IPS DF 6.9 (cell line): ENCODE data around the gene VPS26B.
"Not testable (repeated sequence)": the region's sequence is repeated elsewhere in the genome, so short reads cannot be mapped to it uniquely, and the experiment has no call there.

Experiments used
- DNase-seq: peaks from one replicate; pipeline ENCODE4 v3.0.0-alpha.2; 2013; ENCODE audit warnings: low read depth, low spot score
- H3K27ac ChIP-seq: one replicate; pipeline ENCODE4 v1.5.1; 2013; ENCODE audit warnings: low read length, control low read depth
- H3K27me3 ChIP-seq: 2 replicates; pipeline ENCODE4 v1.6.1; 2013; ENCODE audit warnings: mild to moderate bottlenecking, low read length; ENCODE audit not compliant: control insufficient read depth, insufficient read depth
- H3K36me3 ChIP-seq: 2 replicates; pipeline ENCODE4 v1.6.1; 2013; ENCODE audit warnings: low read length; ENCODE audit not compliant: control insufficient read depth, insufficient read depth
- H3K4me1 ChIP-seq: 2 replicates; pipeline ENCODE4 v1.6.1; 2013; ENCODE audit warnings: low read length; ENCODE audit not compliant: control insufficient read depth, insufficient read depth
- H3K4me3 ChIP-seq: 2 replicates; pipeline ENCODE4 v1.5.1; 2013; ENCODE audit warnings: mild to moderate bottlenecking, low read length
- H3K9me3 ChIP-seq: 2 replicates; pipeline ENCODE4 v1.6.1; 2013; ENCODE audit warnings: low read length, inconsistent platforms; ENCODE audit not compliant: control insufficient read depth, insufficient read depth
- WGBS: extraction: QIAGEN DNeasy Blood & Tissue Kit; methylation state at CpG from one replicate; pipeline ENCODE4 v1.1.7; 2013; ENCODE audit warnings: mixed read lengths, missing lambda C conversion rate; ENCODE audit not compliant: insufficient read length, insufficient coverage; 5-methylcytosine and 5-hydroxymethylcytosine counted together

Gene VPS26B

DNA sequence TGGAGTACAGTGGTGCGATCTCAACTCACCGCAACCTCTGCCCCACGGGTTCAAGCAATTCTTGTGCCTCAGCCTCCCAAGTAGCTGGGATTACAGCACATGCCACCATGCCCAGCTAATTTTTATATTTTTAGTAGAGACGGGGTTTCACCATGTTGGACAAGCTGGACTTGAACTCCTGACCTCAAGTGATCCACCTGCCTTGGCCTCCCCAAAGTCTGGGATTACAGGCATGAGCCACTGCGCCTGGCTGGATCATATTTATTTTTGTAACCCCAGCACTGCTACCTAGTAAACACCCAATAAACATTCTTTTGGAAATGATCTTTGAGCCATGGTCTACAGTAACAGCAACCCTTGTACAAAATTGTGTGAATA is 30.7 kb downstream of the VPS26B start:
- H3K27me3 ChIP-seq, H3K9me3 ChIP-seq, H3K4me1 ChIP-seq, H3K4me3 ChIP-seq, H3K27ac ChIP-seq, DNase-seq: not testable (repeated sequence)
- H3K36me3 ChIP-seq, result peaks cover 15% of the 10 kb centered on the region
- WGBS, result no CpG with 5 or more reads among the region's 5 CpGs

DNA sequence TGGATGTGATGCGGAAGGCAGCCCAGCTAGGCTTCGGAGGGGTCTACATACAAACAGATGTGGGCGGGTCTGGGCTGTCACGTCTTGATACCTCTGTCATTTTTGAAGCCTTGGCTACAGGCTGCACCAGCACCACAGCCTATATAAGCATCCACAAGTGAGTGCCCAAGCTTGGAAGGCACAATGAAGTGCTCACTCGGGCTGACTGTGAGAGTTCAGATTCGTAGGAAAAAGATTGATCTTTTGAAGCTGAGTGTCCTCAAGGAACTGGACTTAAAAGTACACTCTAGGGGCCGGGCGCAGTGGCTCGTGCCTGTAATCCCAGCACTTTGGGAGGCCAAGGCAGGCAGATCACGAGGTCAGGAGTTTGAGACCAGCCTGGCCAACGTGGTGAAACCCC is 32.6 kb downstream of the VPS26B start:
- Histone ChIP-seq H3K27me3 (no peaks in the 10 kb centered on the region), H3K27ac (no peak overlapping the region), H3K36me3 (peaks cover 28% of the 10 kb centered on the region), H3K4me1 (no peaks in the 10 kb centered on the region; the same call in 1 of the 2 replicates), H3K4me3 (no peak overlapping the region), H3K9me3 (no peaks in the 10 kb centered on the region)
- no peak for DNase-seq
- no CpG with 5 or more reads among the region's 11 CpGs for WGBS

DNA sequence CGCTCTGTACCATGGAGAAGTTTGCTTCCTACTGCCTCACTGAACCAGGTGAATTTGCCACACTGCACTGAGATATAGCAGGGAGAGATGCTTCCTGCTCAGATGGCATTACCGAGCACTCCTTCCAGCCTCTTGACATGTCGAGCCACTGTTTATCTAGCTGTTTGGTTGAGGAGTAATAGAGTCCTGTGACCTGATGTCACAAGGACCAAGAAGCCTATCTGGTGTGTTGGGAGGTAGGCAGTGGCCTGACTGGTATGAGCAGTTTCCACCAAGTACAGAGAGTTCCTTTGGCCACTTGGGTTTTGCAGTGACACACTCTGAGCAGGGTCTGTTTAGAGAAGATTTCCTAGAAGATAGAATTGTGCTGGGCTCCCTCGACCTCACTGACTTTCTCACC is 34.1 kb downstream of the VPS26B start:
- WGBS, result no CpG with 5 or more reads among the region's 4 CpGs
- peaks cover 34% of the 10 kb centered on the region for H3K36me3 ChIP-seq
- no peak for DNase-seq
- no peaks in the 10 kb centered on the region; the same call in 1 of the 2 replicates for H3K4me1 ChIP-seq
- no peaks in the 10 kb centered on the region for H3K9me3 ChIP-seq
- H3K4me3 ChIP-seq, result no peak overlapping the region
- H3K27me3 ChIP-seq, result no peaks in the 10 kb centered on the region
- no peak overlapping the region for H3K27ac ChIP-seq

DNA sequence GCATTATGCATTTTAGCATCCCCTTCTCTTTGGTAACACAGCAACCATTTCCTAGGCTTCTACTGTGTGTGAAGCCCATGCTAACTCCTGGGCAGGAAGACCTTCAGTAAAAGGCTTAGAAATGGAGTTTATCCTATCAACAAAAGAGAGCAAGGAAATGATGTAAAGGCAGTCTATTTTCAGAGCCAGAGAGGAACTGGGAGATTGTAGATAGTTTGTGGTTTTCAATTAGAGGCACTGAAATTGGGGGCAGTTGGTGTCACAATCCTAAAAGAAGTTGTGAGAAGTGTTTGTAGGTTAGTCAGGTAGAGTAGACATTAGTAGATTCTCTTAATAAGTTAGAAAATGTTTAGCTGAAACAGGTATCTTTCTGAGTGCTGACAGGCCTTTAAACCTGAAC is 36.0 kb downstream of the VPS26B start:
- no peak overlapping the region for H3K4me3 ChIP-seq
- no peak for DNase-seq
- no peak overlapping the region for H3K27ac ChIP-seq
- H3K27me3 ChIP-seq, result no peaks in the 10 kb centered on the region
- peaks cover 34% of the 10 kb centered on the region for H3K36me3 ChIP-seq
- no peaks in the 10 kb centered on the region for H3K9me3 ChIP-seq
- H3K4me1 ChIP-seq, result no peaks in the 10 kb centered on the region; the same call in 1 of the 2 replicates

DNA sequence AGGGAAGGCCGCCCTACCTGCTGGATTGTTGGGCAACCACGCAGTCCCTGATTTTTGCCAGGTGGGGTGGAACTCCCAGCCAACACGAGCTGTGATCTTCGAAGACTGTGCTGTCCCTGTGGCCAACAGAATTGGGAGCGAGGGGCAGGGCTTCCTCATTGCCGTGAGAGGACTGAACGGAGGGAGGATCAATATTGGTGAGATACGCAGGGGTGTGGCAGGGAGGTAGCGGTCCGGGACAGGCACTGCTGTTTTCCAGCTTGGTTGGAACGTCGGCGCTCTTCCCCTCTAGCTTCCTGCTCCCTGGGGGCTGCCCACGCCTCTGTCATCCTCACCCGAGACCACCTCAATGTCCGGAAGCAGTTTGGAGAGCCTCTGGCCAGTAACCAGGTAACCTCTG is 36.5 kb downstream of the VPS26B start:
- H3K27me3 ChIP-seq, result no peaks in the 10 kb centered on the region
- H3K27ac ChIP-seq, result no peak overlapping the region
- WGBS, result no CpG with 5 or more reads among the region's 16 CpGs
- DNase-seq, result no peak
- H3K4me3 ChIP-seq, result no peak overlapping the region
- peaks cover 34% of the 10 kb centered on the region for H3K36me3 ChIP-seq
- no peaks in the 10 kb centered on the region; the same call in 1 of the 2 replicates for H3K4me1 ChIP-seq
- no peaks in the 10 kb centered on the region for H3K9me3 ChIP-seq

DNA sequence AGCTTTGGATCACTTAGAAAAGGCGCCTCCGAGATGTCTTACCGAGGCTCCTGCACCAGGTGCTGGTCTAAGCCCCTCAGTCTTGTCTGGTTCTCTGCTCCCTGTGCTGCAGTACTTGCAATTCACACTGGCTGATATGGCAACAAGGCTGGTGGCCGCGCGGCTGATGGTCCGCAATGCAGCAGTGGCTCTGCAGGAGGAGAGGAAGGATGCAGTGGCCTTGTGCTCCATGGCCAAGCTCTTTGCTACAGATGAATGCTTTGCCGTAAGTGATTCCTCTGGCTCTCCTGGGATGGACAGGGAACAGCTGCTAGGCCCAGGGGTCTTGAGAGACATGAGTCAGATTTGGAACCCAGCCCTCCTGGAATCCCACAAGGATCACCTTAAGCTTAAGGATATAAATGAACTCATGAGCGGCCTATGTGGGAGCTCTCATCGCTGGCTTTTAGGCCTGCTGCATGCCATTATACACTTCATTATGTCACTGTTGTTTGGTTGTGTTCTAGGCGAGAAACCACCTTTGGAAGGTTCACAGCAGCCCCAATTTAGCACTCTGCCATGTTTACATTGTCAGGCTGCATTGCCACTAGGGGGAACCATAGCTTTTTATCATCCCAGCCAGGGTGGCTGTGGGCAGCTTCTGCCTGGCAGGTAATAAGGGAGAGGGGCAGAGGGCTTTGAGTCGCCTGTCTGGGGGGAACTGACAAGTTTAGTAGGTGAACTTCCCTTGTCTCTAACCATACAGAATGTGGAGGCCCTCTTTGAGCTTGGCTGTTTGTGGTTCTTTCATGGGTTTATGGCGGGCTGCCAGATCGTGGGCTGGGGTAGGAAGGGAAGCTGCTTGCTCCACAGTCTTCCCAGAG is 37.4 kb downstream of the VPS26B start:
- H3K4me3 ChIP-seq, result no peak overlapping the region
- no peaks in the 10 kb centered on the region for H3K9me3 ChIP-seq
- peaks cover 2% of the 10 kb centered on the region for H3K4me1 ChIP-seq
- DNase-seq, result no peak
- H3K27me3 ChIP-seq, result no peaks in the 10 kb centered on the region
- H3K36me3 ChIP-seq, result peaks cover 34% of the 10 kb centered on the region
- no peak overlapping the region for H3K27ac ChIP-seq
- WGBS, result no CpG with 5 or more reads among the region's 14 CpGs

DNA sequence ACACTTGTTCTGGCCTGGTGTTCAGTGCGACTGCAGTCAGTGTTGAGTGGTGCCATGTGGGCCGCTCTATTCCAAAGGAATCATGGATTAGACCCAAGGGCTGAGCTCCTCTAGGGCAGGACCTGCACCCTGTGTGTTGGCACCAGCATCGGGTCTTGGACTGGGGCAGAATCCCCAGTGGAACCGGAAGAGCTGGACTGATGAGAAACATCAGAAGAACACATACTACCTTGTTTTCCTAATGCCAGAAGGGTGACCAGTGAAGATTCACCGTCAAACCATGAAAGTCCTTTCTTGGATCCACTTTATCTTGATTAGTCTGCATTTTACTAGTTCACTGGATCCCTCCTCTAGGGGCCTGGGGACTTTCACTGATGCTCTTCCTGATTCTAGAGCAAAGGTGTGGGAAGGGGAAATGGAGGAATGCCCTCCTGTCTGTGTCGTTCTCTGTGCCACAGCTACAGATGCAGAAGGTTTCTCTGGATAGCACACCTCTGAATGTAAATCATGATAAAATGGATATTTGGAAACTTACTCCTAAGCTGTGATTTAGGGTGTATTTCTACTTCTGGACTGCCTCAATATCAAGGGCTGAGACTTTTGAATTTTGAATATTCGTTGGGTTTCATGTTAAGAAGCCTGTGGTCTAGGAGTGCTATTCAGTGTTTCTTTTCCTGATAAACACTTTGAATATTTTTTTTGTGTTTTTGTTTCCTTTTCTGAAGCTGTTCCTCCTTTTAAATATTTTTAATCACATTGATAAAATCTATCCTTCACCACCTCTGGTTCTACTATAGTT is 40.7 kb downstream of the VPS26B start:
- Histone ChIP-seq H3K9me3 (no peaks in the 10 kb centered on the region), H3K27ac (no peak overlapping the region), H3K27me3 (no peaks in the 10 kb centered on the region), H3K4me1 (peaks cover 3% of the 10 kb centered on the region), H3K4me3 (no peak overlapping the region), H3K36me3 (peaks cover 20% of the 10 kb centered on the region)
- no peak for DNase-seq
- WGBS, result no CpG with 5 or more reads among the region's 7 CpGs

DNA sequence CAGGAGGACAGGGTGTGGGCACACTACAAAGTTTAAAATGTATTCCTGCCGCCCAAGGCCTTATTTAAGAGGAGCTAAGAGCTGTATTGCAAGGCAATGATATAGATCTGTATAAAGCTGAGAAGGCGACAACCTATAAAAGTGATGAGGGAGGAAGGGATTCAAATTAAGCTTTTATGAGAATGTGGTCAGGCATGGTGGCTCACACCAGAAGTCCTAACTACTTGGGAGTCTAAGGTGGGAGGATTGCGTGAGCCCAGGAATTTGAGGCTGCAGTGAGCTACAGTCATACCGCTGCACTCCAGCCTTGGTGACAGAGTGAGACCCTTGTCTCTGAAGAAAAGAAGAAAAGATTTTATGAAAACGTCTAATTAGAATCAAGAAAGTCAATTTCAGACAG is 42.0 kb downstream of the VPS26B start:
- H3K27me3 ChIP-seq, result no peaks in the 10 kb centered on the region
- WGBS, result no CpG with 5 or more reads among the region's 5 CpGs
- no peak for DNase-seq
- H3K4me3 ChIP-seq, result no peak overlapping the region
- H3K36me3 ChIP-seq, result peaks cover 12% of the 10 kb centered on the region; the same call in 1 of the 2 replicates
- no peak overlapping the region for H3K27ac ChIP-seq
- no peaks in the 10 kb centered on the region for H3K9me3 ChIP-seq
- H3K4me1 ChIP-seq, result peaks cover 6% of the 10 kb centered on the region

DNA sequence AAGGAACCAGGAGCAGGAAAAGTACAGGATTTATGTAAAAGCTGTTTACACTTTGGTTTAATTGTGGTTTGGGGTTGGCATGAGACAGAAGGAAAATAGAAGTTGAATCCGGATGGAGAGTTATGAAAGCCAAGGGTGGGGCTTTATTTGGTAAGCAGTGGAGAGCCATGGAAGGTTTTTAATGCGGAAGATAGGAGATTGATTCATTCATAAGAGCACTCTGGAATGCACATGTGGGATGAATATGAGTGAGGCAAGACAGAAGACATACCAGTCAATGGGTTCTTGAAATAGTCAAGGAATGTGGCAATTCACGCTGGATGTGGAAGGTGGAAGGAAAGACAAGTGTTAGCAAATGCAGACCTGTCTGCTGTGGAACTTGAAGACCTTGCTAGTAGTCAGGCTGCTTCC is 42.4 kb downstream of the VPS26B start:
- Histone ChIP-seq H3K27ac (no peak overlapping the region), H3K4me3 (no peak overlapping the region), H3K4me1 (peaks cover 9% of the 10 kb centered on the region), H3K9me3 (no peaks in the 10 kb centered on the region), H3K36me3 (peaks cover 9% of the 10 kb centered on the region; the same call in 1 of the 2 replicates), H3K27me3 (no peaks in the 10 kb centered on the region)
- WGBS, result no CpG with 5 or more reads among the region's 3 CpGs
- DNase-seq, result no peak

DNA sequence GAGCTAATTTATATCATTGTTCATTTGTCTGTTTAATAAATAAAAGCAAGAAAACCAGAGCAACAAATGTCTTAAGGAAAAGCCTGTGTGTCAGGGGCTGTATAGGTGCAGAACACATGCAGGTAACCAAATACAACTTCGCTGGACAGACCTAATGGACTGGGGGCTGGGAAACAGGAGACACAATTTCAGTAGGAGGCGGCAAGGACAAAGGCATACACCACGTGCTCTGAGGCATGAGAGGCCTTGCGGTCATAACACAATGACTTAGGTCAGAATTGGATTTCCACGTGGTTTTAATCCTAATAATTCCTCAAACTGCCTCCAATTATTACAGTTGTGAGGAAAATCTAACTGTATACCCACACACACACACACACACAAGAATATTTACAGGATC is 43.0 kb downstream of the VPS26B start:
- H3K4me3 ChIP-seq, result no peak overlapping the region
- WGBS, result no CpG with 5 or more reads among the region's 5 CpGs
- no peaks in the 10 kb centered on the region for H3K9me3 ChIP-seq
- no peak overlapping the region for H3K27ac ChIP-seq
- no peak for DNase-seq
- H3K27me3 ChIP-seq, result no peaks in the 10 kb centered on the region
- H3K36me3 ChIP-seq, result peaks cover 6% of the 10 kb centered on the region; the same call in 1 of the 2 replicates
- peaks cover 11% of the 10 kb centered on the region for H3K4me1 ChIP-seq
